ENCODE measurements around the gene S100A13. TPM values are rescaled to one million over a fixed set of nuclear protein-coding genes. Genes with fewer than 3 reads are reported as not detected.

S100A13 gene
- total and polyA plus RNA-seq, 10 of the 15 experiments (the other 5 are each of a cell fraction or from before 2014, with no cell fraction given): 5.7 to 30.9 (median 9.1) TPM

DNA sequence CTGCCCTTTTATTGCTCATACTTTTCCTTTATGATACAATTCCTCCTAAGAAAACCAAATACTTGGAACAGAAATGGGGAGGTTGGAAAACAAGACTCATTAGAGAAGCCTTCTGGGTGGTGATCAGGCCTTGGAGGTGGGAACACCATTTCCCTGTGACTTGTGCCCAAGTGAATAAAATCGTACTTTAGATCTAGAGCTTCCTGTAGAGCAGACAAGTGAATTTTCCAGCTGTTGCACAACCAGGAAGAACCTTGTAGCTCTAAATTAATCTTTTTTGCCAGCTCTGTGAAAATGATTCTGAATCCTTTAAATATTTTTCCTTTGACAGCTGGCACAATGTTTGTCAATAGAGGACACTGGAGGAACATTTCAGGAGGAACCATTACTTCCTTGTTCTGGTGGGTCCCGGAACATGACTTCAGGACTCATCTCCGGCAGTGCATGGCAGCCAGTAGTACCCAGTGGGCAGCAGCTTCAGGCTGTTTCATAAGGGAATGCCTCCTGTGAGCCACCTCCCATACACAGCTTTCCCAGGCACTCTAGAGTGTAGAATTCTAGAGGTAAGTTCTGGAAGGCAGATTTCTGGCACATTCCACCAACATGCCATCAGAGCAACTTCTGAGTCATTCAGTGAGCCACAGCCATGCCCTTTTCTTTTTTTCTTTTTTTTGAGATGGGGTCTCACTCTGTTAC, 25.6 kb upstream of the S100A13 start (continued):
- TF ChIP-seq, protein P1, sequence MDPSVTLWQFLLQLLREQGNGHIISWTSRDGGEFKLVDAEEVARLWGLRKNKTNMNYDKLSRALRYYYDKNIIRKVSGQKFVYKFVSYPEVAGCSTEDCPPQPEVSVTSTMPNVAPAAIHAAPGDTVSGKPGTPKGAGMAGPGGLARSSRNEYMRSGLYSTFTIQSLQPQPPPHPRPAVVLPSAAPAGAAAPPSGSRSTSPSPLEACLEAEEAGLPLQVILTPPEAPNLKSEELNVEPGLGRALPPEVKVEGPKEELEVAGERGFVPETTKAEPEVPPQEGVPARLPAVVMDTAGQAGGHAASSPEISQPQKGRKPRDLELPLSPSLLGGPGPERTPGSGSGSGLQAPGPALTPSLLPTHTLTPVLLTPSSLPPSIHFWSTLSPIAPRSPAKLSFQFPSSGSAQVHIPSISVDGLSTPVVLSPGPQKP (IDR thresholded peaks at IDR 0.05; ENCODE audit: low read depth, low read length): no peak
- TF ChIP-seq GABPA (IDR thresholded peaks at IDR 0.05; ENCODE audit: low read depth) (no peak), EP300 (IDR thresholded peaks at IDR 0.05; ENCODE audit: borderline replicate concordance in 1 of 2, control insufficient read depth in 1 of 2, low read depth in 2 of 2, low read length in 2 of 2) (no peak), RELB (IDR thresholded peaks at IDR 0.05; ENCODE audit: low read depth) (no peak), ATF2 (IDR thresholded peaks at IDR 0.05; ENCODE audit: low read length) (no peak)
- TF ChIP-seq, protein P2, sequence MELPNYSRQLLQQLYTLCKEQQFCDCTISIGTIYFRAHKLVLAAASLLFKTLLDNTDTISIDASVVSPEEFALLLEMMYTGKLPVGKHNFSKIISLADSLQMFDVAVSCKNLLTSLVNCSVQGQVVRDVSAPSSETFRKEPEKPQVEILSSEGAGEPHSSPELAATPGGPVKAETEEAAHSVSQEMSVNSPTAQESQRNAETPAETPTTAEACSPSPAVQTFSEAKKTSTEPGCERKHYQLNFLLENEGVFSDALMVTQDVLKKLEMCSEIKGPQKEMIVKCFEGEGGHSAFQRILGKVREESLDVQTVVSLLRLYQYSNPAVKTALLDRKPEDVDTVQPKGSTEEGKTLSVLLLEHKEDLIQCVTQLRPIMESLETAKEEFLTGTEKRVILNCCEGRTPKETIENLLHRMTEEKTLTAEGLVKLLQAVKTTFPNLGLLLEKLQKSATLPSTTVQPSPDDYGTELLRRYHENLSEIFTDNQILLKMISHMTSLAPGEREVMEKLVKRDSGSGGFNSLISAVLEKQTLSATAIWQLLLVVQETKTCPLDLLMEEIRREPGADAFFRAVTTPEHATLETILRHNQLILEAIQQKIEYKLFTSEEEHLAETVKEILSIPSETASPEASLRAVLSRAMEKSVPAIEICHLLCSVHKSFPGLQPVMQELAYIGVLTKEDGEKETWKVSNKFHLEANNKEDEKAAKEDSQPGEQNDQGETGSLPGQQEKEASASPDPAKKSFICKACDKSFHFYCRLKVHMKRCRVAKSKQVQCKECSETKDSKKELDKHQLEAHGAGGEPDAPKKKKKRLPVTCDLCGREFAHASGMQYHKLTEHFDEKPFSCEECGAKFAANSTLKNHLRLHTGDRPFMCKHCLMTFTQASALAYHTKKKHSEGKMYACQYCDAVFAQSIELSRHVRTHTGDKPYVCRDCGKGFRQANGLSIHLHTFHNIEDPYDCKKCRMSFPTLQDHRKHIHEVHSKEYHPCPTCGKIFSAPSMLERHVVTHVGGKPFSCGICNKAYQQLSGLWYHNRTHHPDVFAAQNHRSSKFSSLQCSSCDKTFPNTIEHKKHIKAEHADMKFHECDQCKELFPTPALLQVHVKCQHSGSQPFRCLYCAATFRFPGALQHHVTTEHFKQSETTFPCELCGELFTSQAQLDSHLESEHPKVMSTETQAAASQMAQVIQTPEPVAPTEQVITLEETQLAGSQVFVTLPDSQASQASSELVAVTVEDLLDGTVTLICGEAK (IDR thresholded peaks at IDR 0.05; ENCODE audit: borderline replicate concordance): no peak
